ENCODE measurements around the gene SCYGR3.

SCYGR3 gene

DNA sequence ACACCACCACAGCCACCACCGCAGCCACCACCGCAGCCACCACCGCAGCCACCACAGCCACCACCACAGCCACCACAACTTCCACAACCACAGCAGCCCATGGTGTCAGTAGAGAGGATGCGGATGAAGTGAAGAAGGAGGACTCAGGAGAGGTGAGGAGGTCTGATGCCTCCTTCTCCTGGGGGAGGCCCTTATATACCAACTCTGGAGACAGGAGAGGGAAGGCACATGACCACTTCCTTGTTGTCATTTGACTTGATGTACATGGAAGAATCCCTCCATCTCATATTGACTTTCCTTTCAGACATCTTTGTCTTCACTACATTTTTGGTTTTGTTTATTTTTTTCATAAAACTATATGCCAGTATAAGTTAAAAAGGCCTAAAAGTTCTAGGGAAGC lies at the start of gene SCYGR3:
Gene SCYGR3 (minus strand): TSS at position 101 of the 400 bp plus-strand sequence. CDS start 0 bp downstream, at position 101.
- no peak for DNase-seq (ENCODE audit: low read depth in 2 of 2)

GRCh38 chr2:227661827-227662226 lies 47.2 kb upstream of the SCYGR3 start:
- no peak for DNase-seq (ENCODE audit: low read depth in 2 of 2)

GRCh38 chr2:227661025-227661649 lies 46.5 kb upstream of the SCYGR3 start:
- DNase-seq (ENCODE audit: low read depth in 2 of 2) = no peak

GRCh38 chr2:227657199-227657845 lies 42.7 kb upstream of the SCYGR3 start:
- no peak for DNase-seq (ENCODE audit: low read depth in 2 of 2)

DNA sequence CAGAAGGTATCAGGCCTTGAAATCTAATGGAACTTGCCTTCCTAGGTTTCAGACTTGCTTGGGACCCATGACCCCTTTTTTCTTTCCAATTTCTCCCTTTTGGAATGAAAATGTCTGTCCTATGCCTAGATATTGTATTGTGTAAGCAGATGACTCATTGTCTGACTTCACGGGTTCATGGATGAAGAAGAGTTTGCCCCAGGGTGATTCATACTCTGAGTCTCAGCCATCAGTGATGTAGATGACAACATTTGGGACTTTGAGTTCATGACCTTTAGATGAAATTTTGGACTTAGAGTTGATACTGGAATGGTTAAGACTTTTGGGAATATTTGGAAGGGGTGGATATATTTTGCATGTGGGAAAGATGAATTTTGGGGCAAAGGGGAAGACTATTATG lies 40.8 kb upstream of the SCYGR3 start:
- no peak for DNase-seq (ENCODE audit: low read depth in 2 of 2)

DNA sequence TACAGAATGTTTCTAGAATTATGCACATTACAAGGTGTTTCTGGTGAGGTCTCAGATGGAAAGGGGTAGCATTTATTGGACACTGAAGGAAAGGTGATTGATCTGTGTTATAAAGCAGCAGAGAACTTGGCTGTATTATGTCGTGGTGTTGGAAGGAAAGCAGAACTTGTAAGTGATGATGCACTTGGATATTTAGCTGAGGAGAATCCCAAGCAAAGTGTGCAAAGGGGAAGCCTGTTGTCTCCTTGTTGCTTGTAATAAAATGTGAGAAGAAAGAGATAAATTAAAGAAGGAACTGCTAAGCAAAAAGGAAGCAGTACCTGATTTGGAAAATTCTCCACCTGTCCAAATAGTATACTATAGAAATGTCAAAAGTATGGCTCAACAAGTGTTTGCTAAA lies 39.8 kb upstream of the SCYGR3 start:
- DNase-seq (ENCODE audit: low read depth in 2 of 2) = no peak

GRCh38 chr2:227653419-227653818 lies 38.8 kb upstream of the SCYGR3 start:
- DNase-seq (ENCODE audit: low read depth in 2 of 2) = no peak

- DNase-seq (ENCODE audit: low read depth in 2 of 2) = no peak
Observed at GRCh38 chr2:227643990-227644551, 29.4 kb upstream of the SCYGR3 start.

DNA sequence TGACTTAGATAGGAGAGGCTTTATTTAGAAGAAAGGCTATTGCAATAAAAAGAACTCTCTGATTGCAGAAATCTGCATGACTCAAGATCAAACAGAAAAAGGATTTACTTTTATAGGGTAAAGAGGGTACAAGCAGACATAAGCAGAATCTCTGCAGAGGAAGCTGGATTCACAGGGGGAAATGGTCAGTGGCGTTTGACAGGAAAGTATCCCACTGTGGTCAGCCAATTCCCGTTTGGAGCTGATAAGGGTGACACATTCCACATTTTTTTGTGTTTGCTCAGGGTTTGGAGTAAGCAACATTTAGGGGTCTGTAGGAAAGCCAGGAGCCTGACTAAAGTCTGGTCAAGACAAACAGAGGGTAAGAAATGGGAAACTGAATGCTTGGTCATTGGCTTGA lies 28.0 kb upstream of the SCYGR3 start:
- no peak for DNase-seq (ENCODE audit: low read depth in 2 of 2)

- no peak for DNase-seq (ENCODE audit: low read depth in 2 of 2)
Observed at GRCh38 chr2:227634201-227634600, 19.6 kb upstream of the SCYGR3 start.

DNA sequence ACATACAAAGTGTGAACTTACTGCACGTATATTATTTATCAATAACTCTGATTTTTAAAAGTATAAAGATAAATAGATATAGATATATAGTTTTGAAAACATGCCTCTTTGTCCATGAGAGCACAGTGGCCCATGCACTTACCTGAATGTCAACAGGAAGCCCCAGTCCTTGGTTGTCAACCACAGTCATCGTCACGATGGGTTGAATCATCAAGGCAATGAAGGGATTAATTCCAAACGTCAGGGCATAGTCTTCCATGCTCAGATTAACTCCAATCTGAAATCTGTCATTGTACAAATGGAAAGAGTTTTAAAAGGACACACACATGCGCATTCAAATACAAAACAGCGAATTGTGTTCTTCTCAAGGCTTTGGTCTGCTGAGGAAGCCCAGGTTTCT lies 18.2 kb upstream of the SCYGR3 start:
- no peak for DNase-seq (ENCODE audit: low read depth in 2 of 2)

- DNase-seq (ENCODE audit: low read depth in 2 of 2) = no peak
Observed at GRCh38 chr2:227630322-227630721, 15.7 kb upstream of the SCYGR3 start.

DNA sequence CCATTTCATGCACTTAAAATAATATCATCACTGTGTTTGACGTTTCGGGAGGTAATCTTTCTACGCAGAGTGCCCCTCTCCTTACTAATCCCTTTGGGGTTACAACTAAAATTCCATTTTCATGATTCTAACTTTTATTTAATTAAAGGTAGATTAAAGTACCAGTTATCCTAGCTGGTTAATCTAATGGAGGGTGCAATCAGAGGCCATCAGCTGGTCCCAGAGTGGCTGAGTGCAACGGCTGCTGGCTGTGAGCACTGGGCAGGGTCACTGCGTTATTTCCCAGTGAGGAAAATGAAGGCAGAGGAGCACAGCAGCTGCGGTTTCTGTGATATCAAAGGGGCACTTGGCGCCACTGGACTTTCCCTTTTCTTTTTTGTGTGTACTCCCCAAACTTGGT lies 14.8 kb upstream of the SCYGR3 start:
- DNase-seq (ENCODE audit: low read depth in 2 of 2) = no peak

- peak in 1 of 2 donors; percentile 8 for DNase-seq (ENCODE audit: low read depth in 2 of 2)
Observed at GRCh38 chr2:227627769-227628168, 13.1 kb upstream of the SCYGR3 start.

DNA sequence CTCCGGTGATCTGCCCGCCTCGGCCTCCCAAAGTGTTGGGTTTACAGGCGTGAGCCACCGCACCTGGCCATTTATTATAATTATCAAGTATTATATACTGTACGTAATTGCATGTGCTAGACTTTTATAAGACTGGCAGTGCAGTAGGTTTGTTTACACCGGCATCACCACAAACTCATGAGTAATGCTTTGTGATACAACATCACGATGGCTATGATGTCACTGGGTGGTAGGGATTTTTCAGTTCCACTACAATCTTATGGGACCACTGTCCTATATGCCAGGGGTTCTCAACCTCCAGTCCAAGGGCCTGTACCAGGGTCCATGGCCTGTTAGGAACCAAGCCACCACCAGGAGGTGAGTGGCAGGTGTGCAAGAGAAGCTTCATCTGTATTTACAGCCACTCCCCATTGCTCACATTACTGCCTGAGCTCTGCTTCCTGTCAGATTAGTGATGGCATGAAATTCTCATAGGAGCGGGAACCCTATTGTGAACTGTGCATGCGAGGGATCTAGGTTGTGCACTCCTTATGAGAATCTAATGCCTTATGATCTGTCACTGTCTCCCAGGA lies 12.0 kb upstream of the SCYGR3 start:
- no peak for DNase-seq (ENCODE audit: low read depth in 2 of 2)

DNA sequence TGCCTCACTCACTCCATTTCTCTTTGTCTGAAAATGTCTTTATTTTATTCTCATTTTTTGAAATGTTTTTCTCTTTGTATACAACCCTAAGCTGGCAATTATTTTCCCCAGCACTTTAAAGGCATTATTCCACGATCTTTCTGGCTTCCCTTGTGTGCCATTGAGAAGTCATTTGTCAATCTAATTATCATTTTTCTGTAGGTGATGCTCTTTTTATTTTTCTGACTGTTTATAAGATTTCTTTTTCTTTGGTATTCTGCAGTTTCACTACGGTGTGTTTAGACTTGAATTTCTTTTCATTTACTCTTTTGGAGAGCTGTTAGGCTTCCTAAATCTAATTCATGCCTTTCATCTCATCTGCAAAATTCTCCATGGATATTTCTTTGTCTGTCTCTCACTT lies 10.8 kb upstream of the SCYGR3 start:
- no peak for DNase-seq (ENCODE audit: low read depth in 2 of 2)

DNA sequence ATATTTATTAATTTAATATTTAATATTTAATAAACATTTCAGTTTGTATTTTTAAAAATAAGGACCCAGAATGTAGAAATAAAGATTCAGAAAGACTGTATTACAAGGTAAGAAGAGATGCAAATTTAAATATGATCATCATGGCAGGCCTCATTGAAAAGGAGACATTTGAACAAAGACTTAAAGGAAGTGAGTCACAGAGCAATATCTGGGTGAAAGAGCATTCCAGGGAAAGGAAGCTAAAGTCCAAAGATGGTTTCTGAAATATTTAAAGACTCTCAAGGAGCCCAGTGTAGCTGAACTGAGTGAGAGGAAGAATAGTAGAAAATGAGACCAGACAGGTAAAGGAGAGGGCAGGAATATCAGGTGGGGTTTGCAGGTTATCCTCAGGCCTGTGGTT lies 8.6 kb upstream of the SCYGR3 start:
- no peak for DNase-seq (ENCODE audit: low read depth in 2 of 2)

DNA sequence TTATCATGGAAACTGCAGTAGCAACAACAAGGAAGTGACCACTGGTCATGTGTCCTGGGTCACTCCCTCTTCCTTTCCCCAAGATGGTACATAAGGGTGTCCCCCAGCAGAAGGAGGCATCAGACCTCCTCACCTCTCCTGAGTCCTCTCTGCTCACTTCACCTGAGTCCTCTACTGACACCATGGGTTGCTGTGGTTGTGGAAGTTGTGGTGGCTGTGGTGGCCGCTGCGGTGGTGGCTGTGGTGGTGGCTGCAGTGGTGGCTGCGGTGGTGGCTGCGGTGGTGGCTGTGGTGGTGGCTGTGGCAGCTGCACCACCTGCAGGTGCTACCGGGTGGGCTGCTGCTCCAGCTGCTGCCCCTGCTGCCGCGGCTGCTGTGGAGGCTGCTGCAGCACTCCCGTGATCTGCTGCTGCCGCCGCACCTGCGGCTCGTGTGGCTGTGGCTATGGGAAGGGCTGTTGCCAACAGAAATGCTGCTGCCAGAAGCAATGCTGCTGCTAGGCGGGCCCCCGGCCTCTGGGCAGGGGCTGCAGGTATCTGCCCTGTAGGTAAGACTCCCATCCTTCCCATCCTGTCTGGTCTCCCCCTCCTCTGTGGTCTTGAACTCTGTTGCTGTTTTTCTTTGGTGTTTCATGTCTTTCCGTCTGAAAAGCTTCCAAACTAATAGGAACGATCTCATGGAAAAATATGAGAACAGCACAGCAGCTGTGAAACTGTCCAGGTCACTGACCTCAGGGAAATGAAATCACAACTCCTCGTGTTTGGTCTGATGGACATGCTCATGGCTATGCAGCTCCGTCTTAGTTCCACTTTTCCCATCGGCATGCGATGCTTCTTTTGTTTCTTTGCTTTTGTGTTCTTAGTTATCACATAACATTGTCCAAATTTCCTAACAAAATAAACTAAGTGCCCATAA lies 2.9 kb upstream of the SCYGR3 start, which contains the start of gene SCYGR4:
Gene SCYGR4 (plus strand): TSS at position 183 of the 915 bp plus-strand sequence. CDS start 0 bp downstream, at position 183.
- DNase-seq (ENCODE audit: low read depth in 2 of 2) = no peak

GRCh38 chr2:227616631-227617030 lies 2.0 kb upstream of the SCYGR3 start:
- DNase-seq (ENCODE audit: low read depth in 2 of 2) = no peak

GRCh38 chr2:227615906-227616305 lies 1.3 kb upstream of the SCYGR3 start:
- no peak for DNase-seq (ENCODE audit: low read depth in 2 of 2)

DNA sequence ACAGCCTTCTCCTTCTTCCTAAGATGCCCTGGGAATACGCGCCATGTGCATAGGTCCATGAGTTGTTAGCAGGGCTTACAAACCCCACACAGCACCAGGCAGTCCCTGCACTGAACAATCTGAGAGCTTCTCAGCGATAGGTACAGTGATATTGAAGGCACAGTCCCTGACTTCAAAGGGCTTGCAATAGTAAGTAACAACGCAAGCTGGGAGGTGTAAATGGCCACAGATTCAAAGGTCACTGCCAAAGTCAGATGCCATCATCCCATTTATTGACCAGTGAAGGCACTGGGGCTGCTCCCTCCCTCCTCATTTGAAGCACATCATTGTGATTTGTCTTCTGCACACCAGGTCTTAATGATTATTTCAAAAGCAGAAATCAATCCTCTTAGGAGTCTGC lies 541 bp upstream of the SCYGR3 start:
- no peak for DNase-seq (ENCODE audit: low read depth in 2 of 2)

- DNase-seq (ENCODE audit: low read depth in 2 of 2) = no peak
Observed at GRCh38 chr2:227614246-227614645, 394 bp downstream of the SCYGR3 start.
